A549 (cell line): Measurements from ENCODE around the gene FOXRED1. TPM values are rescaled to one million over a fixed set of nuclear protein-coding genes. Genes with fewer than 3 reads are reported as not detected.

Experiments used
- ATAC-seq, 2 experiments: fragments of 200-7000 bp in 1 of 2; fragments of >200 bp in 1 of 2; cut with Nextera tagmentation in 1 of 2; cut with Tn5 transposase in 1 of 2; 3 replicates each; pipeline versions ENCODE4 v1.8.0 to v1.9.1; 2018 to 2020; ENCODE audit warnings: mild to moderate bottlenecking in 1 of 2, moderate library complexity in 1 of 2
- CTCF ChIA-PET: fragments of 300-600 bp; sonication (Branson Sonifier 250); formaldehyde crosslinking; extraction: SDS; loops from one replicate; lab custom pipeline; 2021; ENCODE audit warnings: antibody characterized with exemption, inconsistent platforms; lab: Yijun Ruan, JAX
- POLR2A ChIA-PET: fragments of 350-600 bp; formaldehyde crosslinking; extraction: SDS; loops from one replicate; lab custom pipeline; 2021; ENCODE audit warnings: antibody characterized with exemption, inconsistent platforms; lab: Yijun Ruan, JAX
- DNase-seq, 2 experiments: peaks; one replicate each; pipeline versions ENCODE4 v3.0.0 to v3.0.0-alpha.2; 2011 to 2016; ENCODE audit warnings: low read depth in 1 of 2, low spot score in 1 of 2
- FAIRE-seq: peaks from 2 replicates; lab custom pipeline; 2011; peaks lifted over from hg19 to GRCh38; lab: Jason Lieb, UNC
- H3K27ac ChIP-seq, 2 experiments: fragments of >200 bp; sonication (Bioruptor Twin); formaldehyde crosslinking; 3 replicates each; pipeline ENCODE4 v1.5.1; 2016 to 2017
- H3K4me1 ChIP-seq: fragments of >200 bp; sonication (Bioruptor Twin); formaldehyde crosslinking; 3 replicates; pipeline ENCODE4 v1.6.1; 2016
- H3K4me2 ChIP-seq: fragments of >200 bp; sonication (Bioruptor Twin); formaldehyde crosslinking; 3 replicates; pipeline ENCODE4 v1.6.1; 2016
- H3K4me3 ChIP-seq: fragments of >200 bp; sonication (Bioruptor Twin); formaldehyde crosslinking; 3 replicates; pipeline ENCODE4 v1.5.1; 2016
- H3K9me3 ChIP-seq: fragments of >200 bp; sonication (Bioruptor Twin); formaldehyde crosslinking; 3 replicates; pipeline ENCODE4 v1.6.1; 2016
- ATOH8 ChIP-seq: fragments of 250-450 bp; sonication (Bioruptor Pico); IDR thresholded peaks from 2 replicates; pipeline ENCODE4 v1.5.0; 2020; ENCODE audit warnings: low read depth, mild to moderate bottlenecking, moderate library complexity
- CBX2 ChIP-seq: fragments of 200-600 bp; sonication (generic); IDR thresholded peaks from 2 replicates; pipeline ENCODE4 v1.6.1; 2016; ENCODE audit warnings: low read depth, mild to moderate bottlenecking, borderline replicate concordance
- CHD2 ChIP-seq: fragments of 150-350 bp; IDR thresholded peaks from 2 replicates; pipeline ENCODE4 v1.6.1; 2014; ENCODE audit warnings: low read length; ENCODE audit not compliant: partially characterized antibody
- E2F6 ChIP-seq: IDR thresholded peaks from 2 replicates; pipeline ENCODE4 v1.6.1; 2012; ENCODE audit warnings: low read depth, borderline replicate concordance
- EHF ChIP-seq: fragments of 250-450 bp; sonication (Bioruptor Pico); IDR thresholded peaks from 2 replicates; pipeline ENCODE4 v1.5.0; 2020; ENCODE audit warnings: mild to moderate bottlenecking
- EHMT2 ChIP-seq: fragments of 200-600 bp; sonication (generic); IDR thresholded peaks from 2 replicates; pipeline ENCODE4 v1.6.1; 2016; ENCODE audit warnings: antibody characterized with exemption, low read depth, mild to moderate bottlenecking, moderate library complexity
- ELK1 ChIP-seq: fragments of 150-350 bp; IDR thresholded peaks from 2 replicates; pipeline ENCODE4 v1.6.1; 2014; ENCODE audit warnings: low read depth, mild to moderate bottlenecking, low read length
- EP300 ChIP-seq, 2 experiments: fragments of >200 bp; sonication (Bioruptor Twin); formaldehyde crosslinking; IDR thresholded peaks; 2 replicates in 1 of 2; 3 replicates in 1 of 2; pipeline ENCODE4 v1.6.1; 2016 to 2017
- HOXB5 ChIP-seq: fragments of 250-450 bp; sonication (Bioruptor Pico); IDR thresholded peaks from 2 replicates; pipeline ENCODE4 v1.5.0; 2020; ENCODE audit warnings: mild to moderate bottlenecking, moderate library complexity
- JUNB ChIP-seq: fragments of >200 bp; sonication (Bioruptor Twin); formaldehyde crosslinking; IDR thresholded peaks from 2 replicates; pipeline ENCODE4 v1.6.1; 2016
- NFE2L2 ChIP-seq: fragments of 150-350 bp; conservative IDR thresholded peaks from 2 replicates; pipeline ENCODE4 v1.6.1; 2014; ENCODE audit warnings: low read length
- NR3C1 ChIP-seq: fragments of >200 bp; sonication (Bioruptor Twin); formaldehyde crosslinking; IDR thresholded peaks from 3 replicates; pipeline ENCODE4 v1.6.1; 2017
- RAD21 ChIP-seq, 2 experiments: fragments of >200 bp in 1 of 2; sonication (Bioruptor Twin) in 1 of 2; formaldehyde crosslinking in 1 of 2; IDR thresholded peaks in 1 of 2; conservative IDR thresholded peaks in 1 of 2; 2 replicates in 1 of 2; 3 replicates in 1 of 2; pipeline ENCODE4 v1.6.1; 2012 to 2018; ENCODE audit warnings: inconsistent platforms in 1 of 2
- REST ChIP-seq: fragments of 200-600 bp; sonication (generic); IDR thresholded peaks from 2 replicates; pipeline ENCODE4 v1.6.1; 2016; ENCODE audit warnings: antibody characterized with exemption, mild to moderate bottlenecking, moderate library complexity
- USF2 ChIP-seq: fragments of 450-650 bp; IDR thresholded peaks from 2 replicates; pipeline ENCODE4 v1.6.1; 2014; ENCODE audit warnings: antibody characterized with exemption
- WGBS: methylation state at CpG from one replicate; pipeline ENCODE4 v1.1.6; 2017; ENCODE audit errors: missing lambda C conversion rate; 5-methylcytosine and 5-hydroxymethylcytosine counted together
- polyA plus RNA-seq, 4 experiments: library from polyadenylated mRNA; depleted of rRNA in 3 of 4; stranded (reverse); fragments of >200 nt; fragmentation: RNase III in 1 of 4; extraction: RNeasy Plus Mini Kit Qiagen cat#74134 plus additional on column Dnase treatment in 1 of 4; gene quantifications; 2 replicates in 3 of 4; 3 replicates in 1 of 4; pipeline ENCODE4 v1.2.3, GENCODE V29; 2011 to 2017

FOXRED1 gene
- polyA plus RNA-seq, 2 of the 4 experiments (the other 2 are of a cell fraction), result 22.7 to 28.9 TPM

GRCh38 chr11:126319374-126319740 is 50.4 kb downstream of the FOXRED1 start:
- no peak for ATAC-seq
- FAIRE-seq, result no peak
- no peak overlapping the region for H3K4me2 ChIP-seq
- CTCF ChIA-PET, result interaction anchor here (0.9 to 1.9 kb wide), 3 partner anchors 9 to 759 kb away, joined by 3 to 13 read pairs (median 4); no protein-coding TSS in a partner anchor
- DNase-seq, result no peak
- WGBS, result 88% methylated on average over 5 of the region's 5 CpGs
- no peak overlapping the region for H3K4me3 ChIP-seq
- no peaks in the 10 kb centered on the region for H3K9me3 ChIP-seq
- H3K4me1 ChIP-seq, result no peaks in the 10 kb centered on the region
- POLR2A ChIA-PET, result no interaction called here
- no peak overlapping the region for H3K27ac ChIP-seq
- no peak for TF ChIP-seq EHMT2
- no peak for TF ChIP-seq HOXB5 (CRISPR knock-in tag)
- TF ChIP-seq NFE2L2, result no peak
- no peak for TF ChIP-seq E2F6

GRCh38 chr11:126322996-126323395 is 54.0 kb downstream of the FOXRED1 start:
- Histone ChIP-seq H3K9me3 (no peaks in the 10 kb centered on the region), H3K4me2 (no peak overlapping the region), H3K4me3 (no peak overlapping the region), H3K27ac (no peak overlapping the region), H3K4me1 (no peaks in the 10 kb centered on the region)
- FAIRE-seq (no peak), ATAC-seq (no peak), DNase-seq (no peak)
- ChIA-PET CTCF (no interaction called here), POLR2A (no interaction called here)
- 93% methylated on average over 3 of the region's 3 CpGs for WGBS
- no peak for TF ChIP-seq RAD21 (conservative IDR thresholded peaks at IDR 0.05 in 1 of 2, IDR thresholded peaks at IDR 0.05 in 1 of 2)
- TF ChIP-seq ELK1, result no peak
- no peak for TF ChIP-seq REST
- TF ChIP-seq USF2, result no peak
- no peak for TF ChIP-seq CBX2
- no peak for TF ChIP-seq JUNB
- no peak for TF ChIP-seq EHMT2
- TF ChIP-seq NR3C1, result no peak
- TF ChIP-seq EHF (CRISPR knock-in tag), result no peak
- no peak for TF ChIP-seq EP300 (IDR thresholded peaks at IDR 0.05)
- no peak for TF ChIP-seq ATOH8 (CRISPR knock-in tag)
- no peak for TF ChIP-seq CHD2
